ENCODE data around the gene ZNF143. TPM values are rescaled to one million over a fixed set of nuclear protein-coding genes. Genes with fewer than 3 reads are reported as not detected.
A peak's percentile ranks its signal among the peaks of the same experiment; 100 is the strongest.

ZNF143 gene
- total and polyA plus RNA-seq, 10 donors: 12.1 to 42.5 (median 32.9) TPM

DNA sequence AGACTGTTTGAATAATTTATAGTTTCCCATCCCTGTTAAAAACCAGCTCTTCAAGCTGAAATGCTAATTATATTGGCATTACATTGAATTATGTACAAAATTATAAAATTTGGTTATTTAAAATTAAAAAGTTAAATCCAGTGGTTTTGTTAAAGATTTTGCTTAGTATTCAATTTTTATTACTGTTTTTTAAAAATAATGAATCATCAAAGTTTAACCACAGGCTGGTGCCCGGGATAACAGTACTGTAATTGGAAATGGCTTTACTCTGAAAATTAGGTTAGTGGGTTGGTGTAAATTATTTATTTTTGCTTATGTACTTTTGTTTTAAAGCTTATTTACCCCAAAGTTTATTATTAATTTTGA is 67.3 kb downstream of the ZNF143 start:
- H3K27ac ChIP-seq: no peak overlapping the region
- no peak for DNase-seq
- 90 to 100% (median 93%) methylated on average over 1 of the region's 1 CpG for WGBS, 5 donors
- peaks cover 0 to 63% (median 32%) of the 10 kb centered on the region in 6 donors for H3K36me3 ChIP-seq
- H3K4me3 ChIP-seq: no peak overlapping the region
- H3K9me3 ChIP-seq: no peaks in the 10 kb centered on the region
- TF ChIP-seq, protein P1, sequence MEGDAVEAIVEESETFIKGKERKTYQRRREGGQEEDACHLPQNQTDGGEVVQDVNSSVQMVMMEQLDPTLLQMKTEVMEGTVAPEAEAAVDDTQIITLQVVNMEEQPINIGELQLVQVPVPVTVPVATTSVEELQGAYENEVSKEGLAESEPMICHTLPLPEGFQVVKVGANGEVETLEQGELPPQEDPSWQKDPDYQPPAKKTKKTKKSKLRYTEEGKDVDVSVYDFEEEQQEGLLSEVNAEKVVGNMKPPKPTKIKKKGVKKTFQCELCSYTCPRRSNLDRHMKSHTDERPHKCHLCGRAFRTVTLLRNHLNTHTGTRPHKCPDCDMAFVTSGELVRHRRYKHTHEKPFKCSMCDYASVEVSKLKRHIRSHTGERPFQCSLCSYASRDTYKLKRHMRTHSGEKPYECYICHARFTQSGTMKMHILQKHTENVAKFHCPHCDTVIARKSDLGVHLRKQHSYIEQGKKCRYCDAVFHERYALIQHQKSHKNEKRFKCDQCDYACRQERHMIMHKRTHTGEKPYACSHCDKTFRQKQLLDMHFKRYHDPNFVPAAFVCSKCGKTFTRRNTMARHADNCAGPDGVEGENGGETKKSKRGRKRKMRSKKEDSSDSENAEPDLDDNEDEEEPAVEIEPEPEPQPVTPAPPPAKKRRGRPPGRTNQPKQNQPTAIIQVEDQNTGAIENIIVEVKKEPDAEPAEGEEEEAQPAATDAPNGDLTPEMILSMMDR (IDR thresholded peaks at IDR 0.05 in 8 of 11, conservative IDR thresholded peaks at IDR 0.05 in 3 of 11): no peak
- no peak for TF ChIP-seq POLR2AphosphoS5 (IDR thresholded peaks at IDR 0.05)
- H3K4me1 ChIP-seq: peaks cover 0 to 12% (median 0%) of the 10 kb centered on the region in 6 donors
- intact Hi-C loops (cut with DNase I; ENCODE audit: low total_unique reads): no loop called here
- no peaks in the 10 kb centered on the region for H3K27me3 ChIP-seq (replicated peaks in 1 of 7)

DNA sequence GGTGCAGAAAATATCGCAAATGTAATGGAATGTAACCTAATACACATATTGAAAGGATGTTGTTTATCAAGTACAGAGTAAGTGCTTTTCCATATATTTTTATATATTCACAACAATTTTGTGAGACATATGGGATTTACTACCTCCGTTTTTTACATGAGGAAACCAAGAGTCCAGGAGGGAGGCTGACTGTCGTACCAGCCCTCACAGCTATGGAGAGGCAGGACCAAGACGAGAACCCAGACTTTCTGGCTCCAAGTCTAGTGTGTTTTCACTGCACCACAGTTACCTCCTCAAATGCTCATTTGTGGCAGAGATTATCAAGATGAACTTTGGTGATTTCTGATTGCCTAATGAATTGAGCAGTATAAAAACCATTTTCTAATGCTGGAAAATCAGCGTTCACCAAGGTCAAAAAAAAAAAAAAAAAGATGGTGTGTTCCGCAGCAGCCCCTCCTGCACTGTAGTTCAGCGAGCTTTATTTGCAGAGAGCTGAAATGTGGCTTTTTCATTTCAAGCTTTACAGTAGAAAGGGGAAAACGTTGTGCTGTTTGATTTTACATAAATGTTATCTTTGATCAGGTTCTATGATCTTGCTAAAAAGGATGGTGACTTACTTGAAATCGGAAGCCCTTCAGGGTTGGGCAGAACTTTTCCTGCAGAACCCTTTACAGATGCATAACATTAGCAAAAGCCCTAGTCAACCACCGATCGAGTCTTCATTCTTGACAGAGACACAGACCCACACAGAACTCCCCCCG is 67.9 kb downstream of the ZNF143 start:
- Histone ChIP-seq H3K4me1 (peaks cover 0 to 12% (median 0%) of the 10 kb centered on the region in 6 donors), H3K36me3 (peaks cover 0 to 58% (median 32%) of the 10 kb centered on the region in 6 donors), H3K27ac (no peak overlapping the region), H3K9me3 (no peaks in the 10 kb centered on the region), H3K4me3 (no peak overlapping the region), H3K27me3 (replicated peaks in 1 of 7) (no peaks in the 10 kb centered on the region)
- 80 to 90% (median 84%) methylated on average over 11 to 12 of the region's 12 CpGs for WGBS, 5 donors
- TF ChIP-seq POLR2AphosphoS5 (IDR thresholded peaks at IDR 0.05) (no peak), POLR2A (IDR thresholded peaks at IDR 0.05) (no peak)
- TF ChIP-seq, protein P1 (IDR thresholded peaks at IDR 0.05 in 8 of 11, conservative IDR thresholded peaks at IDR 0.05 in 3 of 11): no peak
- intact Hi-C loops (cut with DNase I; ENCODE audit: low total_unique reads): no loop called here
- DNase-seq: no peak

DNA sequence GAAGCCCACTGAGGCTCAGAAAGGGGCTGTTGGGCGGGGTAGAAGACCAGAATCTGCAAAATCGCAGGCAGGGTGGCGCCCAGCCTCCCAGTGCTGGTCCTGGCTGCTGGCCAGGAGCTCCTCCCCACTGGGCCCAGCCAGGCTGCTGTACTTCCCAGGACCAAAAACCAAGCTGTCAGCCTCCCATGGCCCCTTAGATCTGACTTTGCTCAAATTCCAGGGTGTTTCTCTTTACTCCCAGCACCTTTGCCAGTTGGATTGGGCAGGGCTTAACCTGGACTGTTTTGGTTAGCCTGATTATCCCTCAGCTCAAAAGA is 68.5 kb downstream of the ZNF143 start:
- H3K9me3 ChIP-seq: no peaks in the 10 kb centered on the region
- no peaks in the 10 kb centered on the region for H3K27me3 ChIP-seq (replicated peaks in 1 of 7)
- intact Hi-C loops (cut with DNase I; ENCODE audit: low total_unique reads): no loop called here
- WGBS, 5 donors: 67 to 80% (median 70%) methylated on average over 3 of the region's 3 CpGs; no CpG with 5 or more reads in 1 of the 5 donors
- TF ChIP-seq POLR2AphosphoS5 (IDR thresholded peaks at IDR 0.05): peak in 1 of 3 donors; percentile 24
- no peak for TF ChIP-seq POLR2A (IDR thresholded peaks at IDR 0.05)
- TF ChIP-seq, protein P1 (IDR thresholded peaks at IDR 0.05 in 8 of 11, conservative IDR thresholded peaks at IDR 0.05 in 3 of 11): no peak
- DNase-seq: no peak
- peaks cover 0 to 12% (median 0%) of the 10 kb centered on the region in 6 donors for H3K4me1 ChIP-seq
- no peak overlapping the region for H3K4me3 ChIP-seq
- H3K36me3 ChIP-seq: peaks cover 0 to 53% (median 32%) of the 10 kb centered on the region in 6 donors
- H3K27ac ChIP-seq: no peak overlapping the region

DNA sequence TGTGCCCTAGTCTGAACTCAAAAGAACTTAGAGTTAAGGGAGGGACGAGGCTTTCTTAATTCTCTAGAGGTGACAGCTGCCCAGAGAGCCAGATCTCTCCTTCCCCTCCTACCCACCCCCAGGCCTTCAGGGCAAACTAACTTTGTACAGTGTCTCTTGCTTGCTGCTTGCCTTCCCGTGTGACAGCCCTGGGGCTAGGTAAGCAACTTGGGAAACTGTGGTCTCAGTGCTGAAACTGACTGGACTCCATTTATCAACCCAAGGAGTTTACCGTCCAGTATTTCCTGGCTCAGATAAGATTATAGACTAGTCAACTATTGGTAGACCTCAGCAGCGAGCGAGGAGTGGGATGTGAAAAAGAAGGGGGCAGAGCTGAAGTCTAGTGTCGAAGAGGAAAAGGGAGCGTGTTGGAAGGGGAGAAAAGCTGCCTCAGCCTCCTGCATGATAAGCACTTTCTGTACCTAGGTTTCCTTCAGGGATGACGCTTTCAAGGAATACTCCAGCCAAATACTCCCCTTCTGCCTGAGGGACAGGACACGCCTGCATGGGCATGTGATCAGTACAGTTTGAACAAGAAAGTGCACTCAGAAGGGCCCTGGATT is 69.3 kb downstream of the ZNF143 start:
- Histone ChIP-seq H3K36me3 (peaks cover 0 to 49% (median 29%) of the 10 kb centered on the region in 6 donors), H3K9me3 (no peaks in the 10 kb centered on the region), H3K27ac (no peak overlapping the region), H3K4me1 (peaks cover 0 to 17% (median 4%) of the 10 kb centered on the region in 6 donors), H3K4me3 (no peak overlapping the region), H3K27me3 (replicated peaks in 1 of 7) (no peaks in the 10 kb centered on the region)
- 81 to 86% (median 85%) methylated on average over 9 of the region's 9 CpGs for WGBS, 5 donors
- TF ChIP-seq, protein P1 (IDR thresholded peaks at IDR 0.05 in 8 of 11, conservative IDR thresholded peaks at IDR 0.05 in 3 of 11): no peak
- TF ChIP-seq POLR2A (IDR thresholded peaks at IDR 0.05): no peak
- no peak for TF ChIP-seq POLR2AphosphoS5 (IDR thresholded peaks at IDR 0.05)
- intact Hi-C loops (cut with DNase I; ENCODE audit: low total_unique reads): no loop called here
- DNase-seq: no peak
